GM21737 (cell line): ENCODE data around the gene CAMTA1.

Experiments
- ATAC-seq: cut with Tn5 transposase; IDR thresholded peaks from one replicate; pipeline ENCODE4 v1.9.1; 2021; ENCODE audit warnings: mild to moderate bottlenecking, moderate library complexity; ENCODE audit not compliant: unreplicated experiment

CAMTA1 gene

DNA sequence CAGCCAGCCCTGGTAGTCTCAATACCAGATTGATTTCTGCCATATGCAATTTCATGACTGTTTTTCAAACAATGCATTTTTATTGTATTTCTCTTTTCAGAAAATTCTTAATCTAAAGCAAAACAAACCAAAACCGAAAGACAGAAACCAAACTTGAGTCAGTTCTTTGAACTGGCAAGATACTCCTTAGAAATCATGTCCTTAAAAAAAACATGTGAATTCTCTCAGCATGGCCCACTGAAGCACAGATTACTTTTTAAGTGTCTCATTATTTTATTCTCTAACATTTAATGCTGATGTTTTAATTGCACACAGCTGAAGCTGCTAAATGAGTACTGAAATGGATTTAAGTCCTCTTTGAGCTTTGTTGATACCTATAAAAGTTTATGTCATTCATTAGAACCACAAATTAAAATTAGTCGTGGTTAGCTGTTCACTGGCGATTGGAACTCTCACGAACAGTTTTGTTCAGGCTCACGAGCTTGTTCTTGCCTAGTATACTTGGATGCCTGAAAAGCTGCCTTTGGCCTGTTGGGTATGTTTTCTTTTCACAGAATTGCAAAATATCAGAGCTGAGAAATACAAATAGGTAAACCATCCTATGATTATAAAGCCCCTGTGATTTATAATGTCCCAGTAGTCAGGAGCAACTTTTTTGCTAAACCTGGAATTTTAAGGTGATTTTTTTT lies 87.5 kb downstream of the CAMTA1 start:
- ATAC-seq: no peak

DNA sequence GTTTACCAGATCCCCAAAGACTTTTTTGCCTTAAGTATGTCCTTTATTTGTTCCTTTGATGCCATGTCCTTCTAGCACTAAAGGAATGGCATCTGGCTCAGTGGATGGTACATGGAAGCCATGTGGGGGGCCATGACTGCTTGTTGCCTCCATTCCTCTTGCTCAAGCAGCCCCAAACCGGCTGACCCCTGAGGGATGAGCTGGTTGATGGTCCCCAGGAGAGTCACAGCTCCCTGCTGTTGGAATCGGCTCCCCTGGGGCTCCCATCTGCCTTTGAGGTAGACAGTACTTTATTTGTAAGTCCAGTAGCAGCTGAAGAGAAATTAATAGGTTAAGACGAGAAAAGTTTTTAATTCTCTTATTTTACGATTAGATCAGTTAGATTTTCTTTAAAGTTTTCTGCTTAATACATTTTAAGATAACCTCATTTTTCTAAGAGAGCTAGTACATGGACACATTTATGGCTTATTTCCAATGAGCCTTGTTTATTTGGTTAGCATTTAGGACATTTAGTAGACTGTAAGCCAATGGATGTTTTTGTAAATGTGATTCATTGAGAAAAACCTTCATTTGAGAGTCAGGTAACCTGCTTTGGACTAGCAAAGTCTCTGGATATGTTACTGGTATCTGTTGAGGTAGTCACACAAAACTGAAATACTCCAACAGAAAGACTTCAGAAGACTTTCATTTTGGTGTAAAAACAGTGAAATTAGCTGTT lies 88.2 kb downstream of the CAMTA1 start:
- no peak for ATAC-seq

DNA sequence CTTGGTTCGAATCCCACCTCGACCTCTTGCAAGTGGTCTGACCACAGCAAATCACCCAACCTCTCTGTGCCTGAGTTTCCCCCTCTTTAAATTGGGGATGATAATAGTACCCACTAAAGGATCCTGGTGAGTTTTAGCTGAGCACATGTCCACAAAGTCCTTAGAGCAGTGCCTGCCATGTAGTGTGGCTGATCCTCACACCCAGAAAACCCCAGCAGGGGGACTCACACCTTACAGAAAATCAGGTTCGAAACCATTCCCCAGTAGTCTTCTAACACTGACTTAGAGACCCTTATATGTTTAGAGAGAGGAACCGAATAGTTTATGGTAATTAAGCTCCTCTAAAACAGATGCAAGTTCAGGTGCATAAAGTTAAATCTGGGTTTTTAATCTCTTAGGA lies 89.0 kb downstream of the CAMTA1 start:
- ATAC-seq: no peak

DNA sequence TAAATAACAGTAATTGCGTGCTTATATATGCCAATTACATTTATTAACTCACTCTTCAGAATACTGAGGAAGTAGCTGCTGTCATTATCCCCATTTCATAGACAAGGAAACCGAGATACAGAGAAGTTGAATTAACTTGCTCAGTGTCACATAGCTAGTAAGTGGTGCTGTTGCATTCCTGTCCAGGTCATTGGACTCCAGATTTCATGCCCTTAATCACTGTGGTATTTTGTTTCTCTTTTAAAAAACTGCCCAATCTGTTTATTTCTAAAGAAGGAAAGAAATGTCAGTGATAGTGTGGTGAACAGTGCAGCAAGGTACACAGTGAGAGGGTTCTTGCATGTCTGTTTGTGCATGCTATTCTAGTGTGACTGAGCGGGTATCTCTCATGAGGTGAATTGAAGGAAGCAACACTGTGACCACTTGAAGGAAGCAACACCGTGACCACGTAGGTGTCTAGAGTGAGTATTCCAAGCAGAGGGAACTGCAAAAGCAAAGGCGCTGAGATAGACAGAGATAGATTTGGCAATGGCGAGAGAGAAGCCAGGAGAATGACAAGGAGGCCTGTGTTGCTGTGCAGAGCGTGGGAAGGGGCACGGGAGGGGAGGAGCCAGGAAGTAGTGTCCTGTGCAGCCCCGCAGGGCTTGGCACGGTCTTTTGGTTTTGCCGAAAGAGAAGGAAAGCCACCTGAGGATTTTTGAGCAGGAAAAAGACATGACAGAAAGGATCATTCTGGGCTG lies 95.9 kb downstream of the CAMTA1 start:
- no peak for ATAC-seq

DNA sequence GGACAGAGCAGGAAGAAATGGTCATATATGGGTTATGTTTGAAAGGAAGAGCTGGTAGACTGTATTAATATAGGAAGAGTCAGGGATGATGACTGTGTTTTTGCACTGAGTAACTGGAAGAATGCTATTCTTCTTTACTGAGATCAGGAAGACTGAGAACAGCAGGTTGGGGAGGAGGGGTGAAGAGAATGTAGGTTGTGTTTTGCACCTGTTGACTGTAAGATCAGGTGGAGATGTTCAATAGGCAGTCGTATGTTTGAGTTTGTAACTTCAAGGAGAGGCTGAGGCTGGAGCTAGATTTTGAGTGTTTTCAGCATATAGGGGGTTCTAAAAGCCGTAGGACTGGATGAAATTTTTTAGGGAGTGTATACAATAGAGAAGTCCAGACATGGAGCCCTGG lies 97.2 kb downstream of the CAMTA1 start:
- ATAC-seq: no peak

DNA sequence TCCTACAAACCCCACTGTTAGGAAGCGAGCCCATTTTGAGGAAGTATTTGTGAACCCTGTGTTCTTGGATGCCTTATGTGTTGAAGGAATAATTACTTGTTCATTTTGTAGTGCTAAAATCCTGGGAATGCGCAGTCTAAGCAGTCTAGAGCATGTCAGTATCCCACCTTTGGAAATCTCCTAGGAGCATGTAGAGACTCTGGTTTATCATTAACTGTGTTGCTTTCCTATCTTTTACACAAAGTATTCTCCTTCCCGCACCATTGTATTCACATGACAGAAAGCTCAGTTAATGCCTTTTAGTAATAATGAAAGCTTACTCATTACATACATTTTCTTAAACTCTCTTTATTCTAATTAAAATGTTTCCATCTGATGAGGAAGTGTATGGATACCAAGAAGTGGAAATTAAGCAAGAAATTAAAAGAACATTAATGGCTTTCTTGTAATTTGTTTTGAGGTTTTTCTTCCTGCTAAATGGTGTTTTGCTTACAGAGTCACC lies 99.4 kb downstream of the CAMTA1 start:
- ATAC-seq: no peak

DNA sequence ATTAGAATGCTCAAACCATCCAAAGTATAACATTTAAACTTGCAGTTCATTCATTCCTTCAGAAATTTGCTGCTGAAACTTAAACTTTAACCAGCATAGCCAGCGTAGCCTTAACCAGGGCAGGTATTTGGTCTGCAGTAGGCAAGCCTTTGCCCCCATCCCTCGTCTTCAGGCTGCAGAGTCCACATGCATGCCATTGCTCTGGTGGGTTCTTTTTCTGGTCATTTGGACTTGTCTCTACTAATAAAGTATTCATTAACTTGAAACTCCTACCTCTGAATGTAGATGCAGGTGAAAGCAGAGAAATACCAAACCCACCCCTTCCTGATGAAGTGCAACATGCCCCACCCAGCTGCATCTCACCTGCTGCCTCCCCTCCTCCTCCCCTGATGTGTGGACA lies 100.2 kb downstream of the CAMTA1 start:
- ATAC-seq: no peak

DNA sequence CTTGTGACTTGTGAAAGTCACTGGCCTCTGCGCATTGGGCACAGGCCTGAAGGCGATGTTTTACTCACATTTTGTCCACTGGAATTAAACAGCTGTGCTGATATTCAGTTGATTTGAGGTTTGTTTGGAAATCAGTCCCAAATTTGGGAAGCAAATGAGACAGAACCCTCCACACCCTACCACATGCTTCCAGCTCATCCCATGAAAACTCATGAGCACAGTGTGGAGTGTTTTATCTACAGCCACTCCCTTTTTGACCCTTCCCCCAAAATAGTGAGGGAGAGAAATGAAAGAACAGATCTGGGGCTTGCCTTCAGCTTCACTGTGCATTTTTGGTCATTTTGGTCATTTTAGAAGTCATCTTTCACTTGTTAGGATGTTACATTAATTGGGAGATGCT lies 101.3 kb downstream of the CAMTA1 start:
- ATAC-seq: no peak

DNA sequence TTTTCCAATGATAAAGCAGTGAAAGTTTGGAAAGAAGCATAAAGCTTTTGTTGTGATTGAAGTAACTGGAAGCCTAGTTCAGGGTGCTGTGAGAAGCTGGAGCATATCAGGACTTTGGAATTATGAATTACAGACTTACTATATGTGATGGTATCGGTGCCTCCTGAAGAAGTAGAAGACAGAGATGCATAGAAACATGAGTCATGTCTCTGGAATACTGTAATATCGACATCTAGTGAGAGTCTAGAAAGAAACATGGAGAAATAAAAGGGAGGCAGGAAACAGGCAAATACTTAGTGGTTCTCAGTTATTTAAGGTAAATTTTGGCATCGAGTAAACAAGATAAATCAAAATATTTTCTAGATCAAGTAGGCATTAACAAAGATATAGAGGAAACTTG lies 103.0 kb downstream of the CAMTA1 start:
- no peak for ATAC-seq

DNA sequence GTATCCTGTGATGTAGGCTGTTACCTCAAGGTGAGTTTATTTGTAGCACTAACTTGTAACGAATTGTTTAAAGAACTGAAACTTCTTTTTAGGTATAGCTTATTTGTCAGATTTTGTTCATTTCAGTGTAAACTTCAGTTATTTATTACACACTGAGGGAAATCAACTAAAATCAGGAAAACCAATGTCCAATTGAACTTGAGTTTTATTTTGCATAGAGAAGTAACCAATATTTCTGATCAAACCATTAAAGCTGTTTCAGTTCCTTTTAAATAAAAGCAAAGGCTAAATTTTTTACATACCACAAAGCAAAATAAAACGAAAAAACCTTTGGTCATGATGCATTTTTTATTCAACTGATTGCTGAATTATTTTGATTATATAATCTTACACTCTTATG lies 103.6 kb downstream of the CAMTA1 start:
- ATAC-seq: no peak

DNA sequence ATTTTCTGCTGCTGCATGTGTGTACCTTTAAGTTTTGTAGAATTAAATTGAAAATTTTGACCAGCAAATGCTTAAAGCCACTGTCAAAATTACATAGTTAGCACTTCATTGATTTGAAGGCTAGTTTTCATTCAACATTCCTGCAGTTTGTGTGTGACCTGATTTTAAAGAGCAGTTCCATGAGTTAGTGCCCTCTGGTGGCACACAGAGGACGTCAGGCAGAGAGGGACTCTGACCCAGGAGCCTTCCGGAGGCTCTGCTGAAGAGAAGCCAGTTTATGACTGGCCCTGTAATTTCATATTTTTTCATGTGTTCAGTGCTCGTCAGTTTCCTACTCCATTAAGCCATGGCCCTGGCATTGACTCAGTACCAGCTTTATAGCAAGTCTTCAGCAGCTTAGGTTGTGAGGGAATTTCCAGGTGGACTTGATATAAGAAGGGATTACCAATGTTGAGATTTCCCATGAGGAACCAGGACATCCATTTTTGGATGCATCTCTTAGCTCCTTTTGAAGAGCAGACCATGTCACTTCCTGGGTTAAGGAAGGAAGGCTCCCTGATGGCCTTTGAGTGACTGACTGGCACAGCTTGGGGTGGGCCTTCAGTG lies 104.7 kb downstream of the CAMTA1 start:
- no peak for ATAC-seq

DNA sequence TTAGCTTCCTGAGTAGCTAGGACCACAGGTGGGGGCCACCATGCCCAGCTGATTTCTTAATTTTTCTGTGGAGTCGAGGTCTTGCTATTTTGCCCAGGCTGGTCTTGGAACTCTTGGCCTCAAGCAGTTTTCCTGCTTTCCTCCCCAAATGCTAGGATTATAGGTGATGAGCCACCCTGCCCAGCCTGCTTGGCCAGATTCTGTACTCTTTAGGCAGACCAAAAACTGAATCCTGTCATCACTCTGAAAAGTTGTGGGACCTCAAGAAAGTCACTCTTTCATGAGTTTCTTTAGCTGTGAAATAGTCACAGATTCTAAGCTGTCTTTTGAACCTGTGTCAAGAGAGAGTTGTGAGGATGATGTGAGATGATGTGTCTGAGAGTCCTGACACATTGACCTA lies 105.4 kb downstream of the CAMTA1 start:
- ATAC-seq: no peak

DNA sequence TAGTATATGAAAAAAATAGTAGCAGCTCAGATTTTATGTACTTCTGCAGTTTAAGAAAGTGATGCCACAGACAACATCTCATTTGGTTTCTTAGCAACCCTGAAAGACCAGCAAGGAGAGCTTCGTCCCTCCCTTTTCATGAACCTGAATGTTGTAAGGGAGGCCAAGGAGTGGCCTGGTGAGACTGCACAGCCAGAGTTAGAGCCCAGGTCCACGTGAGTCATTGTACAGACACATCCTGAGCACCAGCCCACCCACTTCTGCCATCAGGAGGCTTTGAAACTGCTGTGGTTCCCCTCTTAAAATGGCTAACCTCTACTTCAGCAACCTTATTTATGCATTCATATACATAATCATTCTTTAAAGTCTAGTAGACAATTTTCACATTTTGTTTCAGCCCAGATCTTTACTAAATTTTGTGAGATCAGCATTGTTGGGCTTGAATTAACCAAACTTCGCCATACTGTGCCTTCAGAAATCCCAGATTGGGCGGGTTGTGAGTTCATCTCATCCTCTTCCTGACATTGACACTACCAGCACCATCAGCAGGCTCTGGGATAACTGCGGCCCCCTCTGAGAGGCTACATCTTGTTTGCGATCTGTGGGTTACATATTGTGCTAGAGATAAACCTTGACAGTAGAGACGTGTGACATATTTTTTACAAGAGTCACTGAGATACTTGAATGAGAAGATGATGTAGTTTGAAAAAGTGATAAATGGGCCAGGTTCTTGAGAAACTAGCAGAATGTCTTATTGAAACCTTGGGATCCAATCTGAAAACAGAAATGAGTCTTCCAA lies 106.7 kb downstream of the CAMTA1 start:
- no peak for ATAC-seq

DNA sequence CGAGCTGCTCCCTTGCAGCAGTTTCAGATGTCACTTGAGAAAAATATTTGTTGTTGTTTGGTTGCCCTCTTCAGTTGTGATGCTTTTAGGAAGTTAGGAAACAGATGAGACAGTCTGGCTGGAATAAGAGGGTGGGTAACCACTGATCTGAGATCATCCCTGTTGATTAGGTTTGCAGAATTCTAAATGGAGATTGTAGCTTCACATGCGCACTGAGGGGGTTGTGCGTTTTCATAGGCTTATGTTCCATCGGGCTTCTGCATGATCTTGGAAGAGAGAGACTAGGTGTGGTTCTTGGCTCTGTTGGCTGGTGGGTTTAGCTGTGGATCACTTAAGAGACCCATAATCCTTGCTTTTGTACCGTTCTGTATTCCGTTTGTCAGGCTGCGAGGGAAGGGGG lies 108.1 kb downstream of the CAMTA1 start:
- no peak for ATAC-seq

DNA sequence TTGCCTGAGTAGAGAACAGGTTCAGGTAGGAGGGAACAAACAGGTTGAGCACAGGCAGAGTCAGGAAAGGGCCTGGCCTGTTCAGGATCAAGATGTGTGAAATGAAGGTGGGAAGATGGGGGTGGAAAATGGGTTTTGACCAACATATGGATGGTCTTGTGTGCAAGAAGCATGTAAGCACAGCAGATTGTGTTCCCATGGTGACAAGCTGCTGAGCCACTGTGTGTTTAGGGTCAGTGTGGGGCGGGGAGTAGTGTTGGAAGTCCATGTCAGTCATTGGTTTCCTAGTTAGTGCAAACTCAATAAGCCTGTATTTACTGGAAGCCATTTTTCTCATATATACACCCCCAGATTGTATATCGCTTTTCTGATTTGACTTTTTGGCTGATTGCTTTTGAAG lies 111.9 kb downstream of the CAMTA1 start:
- no peak for ATAC-seq

DNA sequence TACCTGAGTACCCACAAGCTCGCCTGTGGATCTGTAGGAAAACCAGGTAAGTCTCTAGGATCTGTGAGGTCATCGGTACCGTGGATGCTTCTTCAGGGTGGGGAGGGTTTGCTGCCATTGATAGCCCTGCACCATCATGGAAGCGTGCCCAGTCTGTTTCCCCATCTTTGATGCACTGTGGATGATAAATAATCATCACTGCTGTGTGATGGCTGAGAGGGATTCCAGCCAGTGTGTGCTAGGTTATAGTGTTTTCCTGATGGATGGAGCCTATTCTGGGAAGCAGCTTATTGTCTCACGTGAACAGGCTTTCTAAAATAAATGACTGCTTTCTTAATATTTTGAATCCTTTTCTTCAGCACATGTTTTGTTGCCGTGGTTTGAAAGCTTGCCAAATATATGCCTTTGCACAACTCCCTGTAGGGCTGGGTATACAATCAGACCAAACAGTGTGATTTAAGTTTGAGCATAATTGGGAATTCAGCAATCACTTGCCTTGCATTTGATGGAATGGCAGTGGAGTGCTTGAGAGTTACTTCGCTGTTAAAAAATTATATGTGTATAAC lies 113.8 kb downstream of the CAMTA1 start:
- no peak for ATAC-seq

DNA sequence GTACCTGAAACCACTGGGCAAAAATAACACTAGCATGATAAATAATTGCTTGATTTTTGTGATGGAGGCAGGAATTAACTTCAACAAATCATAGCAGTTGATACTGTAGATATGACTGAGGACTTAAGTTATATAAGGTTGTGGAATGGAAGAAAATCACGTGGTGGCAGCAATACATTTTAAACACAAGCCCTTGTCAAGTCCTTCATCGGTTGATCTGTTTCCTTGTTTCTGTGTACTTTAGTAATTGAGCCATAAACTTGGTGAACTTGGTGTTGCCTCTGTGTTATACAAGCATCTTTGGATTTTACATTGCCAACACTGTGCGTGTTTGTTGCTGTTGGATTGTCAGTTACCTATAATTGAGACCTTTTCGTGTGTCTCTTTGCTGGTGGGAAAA lies 114.4 kb downstream of the CAMTA1 start:
- no peak for ATAC-seq

DNA sequence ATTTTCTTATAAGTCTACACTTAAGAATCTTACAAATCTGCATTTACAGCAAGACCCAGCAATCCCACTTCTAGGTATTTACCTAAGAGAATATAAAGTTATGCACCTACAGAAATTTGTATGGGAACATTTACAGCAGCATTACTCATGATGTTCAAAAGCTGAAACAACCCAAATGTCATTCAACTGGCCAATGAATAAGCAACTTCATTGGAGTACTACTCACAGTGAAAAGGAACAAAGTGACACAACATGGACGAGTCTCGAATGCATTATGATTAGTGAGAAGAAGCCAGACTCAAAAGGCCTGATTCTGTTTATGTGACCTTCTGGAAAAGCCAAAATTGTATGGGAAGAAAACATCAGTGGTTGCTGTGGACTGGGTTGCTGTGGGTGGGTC lies 116.9 kb downstream of the CAMTA1 start:
- ATAC-seq: no peak

DNA sequence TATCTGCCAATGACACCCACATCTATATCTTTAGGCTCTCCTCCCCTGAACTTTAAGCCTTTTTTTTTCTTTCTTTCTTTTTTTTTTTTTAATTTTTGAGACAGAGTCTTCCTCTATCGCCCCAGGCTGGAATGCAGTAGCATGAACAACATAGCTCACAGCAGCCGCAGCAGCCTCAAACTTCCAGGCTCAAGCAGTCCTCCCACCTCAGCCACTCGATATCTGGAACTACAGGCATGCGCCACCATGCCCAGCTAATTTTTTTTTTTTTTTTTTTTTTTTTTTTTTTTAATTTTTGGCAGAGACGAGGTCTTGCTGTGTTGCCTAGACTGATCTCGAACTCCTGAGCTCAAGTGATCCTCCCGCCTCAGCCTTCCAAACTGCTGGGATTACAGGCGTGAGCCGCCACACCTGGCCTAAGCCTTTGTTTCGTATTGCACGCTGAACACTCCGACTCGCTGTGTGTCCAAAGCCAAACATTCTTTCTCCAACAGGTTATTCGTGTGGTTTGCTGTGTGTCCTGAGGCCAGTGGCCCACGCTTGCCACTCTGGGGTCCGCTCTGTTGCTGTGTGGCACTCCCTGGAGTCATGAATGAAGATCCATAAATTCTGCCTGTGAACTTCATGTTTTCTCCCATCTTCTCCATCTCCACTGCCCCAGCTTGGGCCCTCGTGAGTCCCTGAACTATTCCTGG lies 119.4 kb downstream of the CAMTA1 start:
- no peak for ATAC-seq

DNA sequence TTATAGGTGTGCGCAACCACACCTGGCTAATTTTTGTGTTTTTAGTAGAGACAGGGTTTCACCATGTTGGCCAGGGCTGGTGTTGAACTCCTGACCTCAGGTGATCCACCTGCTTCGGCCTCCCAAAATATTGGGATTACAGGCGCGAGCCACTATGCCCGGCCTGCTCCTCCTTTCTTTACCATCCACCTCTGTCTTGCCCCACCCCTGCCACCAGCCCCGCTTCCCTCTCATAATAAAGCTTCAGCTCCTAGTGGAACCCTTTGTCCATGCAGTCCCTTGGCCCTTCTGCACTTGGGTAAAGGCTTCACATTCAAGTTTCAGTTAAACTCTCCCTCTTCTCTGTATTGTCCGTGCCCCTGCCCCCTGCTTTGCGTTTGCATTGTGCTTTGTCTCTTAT lies 120.1 kb downstream of the CAMTA1 start:
- ATAC-seq: no peak
